A549 (cell line): ENCODE measurements around the gene POLR3C. TPM values are rescaled to one million over a fixed set of nuclear protein-coding genes. Genes with fewer than 3 reads are reported as not detected.

Experiments used
- ATAC-seq, 2 experiments: fragments of 200-7000 bp in 1 of 2; fragments of >200 bp in 1 of 2; cut with Nextera tagmentation in 1 of 2; cut with Tn5 transposase in 1 of 2; 3 replicates each; pipeline versions ENCODE4 v1.8.0 to v1.9.1; 2018 to 2020; ENCODE audit warnings: mild to moderate bottlenecking in 1 of 2, moderate library complexity in 1 of 2
- CTCF ChIA-PET: fragments of 300-600 bp; sonication (Branson Sonifier 250); formaldehyde crosslinking; extraction: SDS; loops from one replicate; lab custom pipeline; 2021; ENCODE audit warnings: antibody characterized with exemption, inconsistent platforms; lab: Yijun Ruan, JAX
- POLR2A ChIA-PET: fragments of 350-600 bp; formaldehyde crosslinking; extraction: SDS; loops from one replicate; lab custom pipeline; 2021; ENCODE audit warnings: antibody characterized with exemption, inconsistent platforms; lab: Yijun Ruan, JAX
- DNase-seq, 2 experiments: peaks; one replicate each; pipeline versions ENCODE4 v3.0.0 to v3.0.0-alpha.2; 2011 to 2016; ENCODE audit warnings: low read depth in 1 of 2, low spot score in 1 of 2
- FAIRE-seq: peaks from 2 replicates; lab custom pipeline; 2011; peaks lifted over from hg19 to GRCh38; lab: Jason Lieb, UNC
- H3K27ac ChIP-seq, 2 experiments: fragments of >200 bp; sonication (Bioruptor Twin); formaldehyde crosslinking; 3 replicates each; pipeline ENCODE4 v1.5.1; 2016 to 2017
- H3K4me1 ChIP-seq: fragments of >200 bp; sonication (Bioruptor Twin); formaldehyde crosslinking; 3 replicates; pipeline ENCODE4 v1.6.1; 2016
- H3K4me2 ChIP-seq: fragments of >200 bp; sonication (Bioruptor Twin); formaldehyde crosslinking; 3 replicates; pipeline ENCODE4 v1.6.1; 2016
- H3K4me3 ChIP-seq: fragments of >200 bp; sonication (Bioruptor Twin); formaldehyde crosslinking; 3 replicates; pipeline ENCODE4 v1.5.1; 2016
- H3K9me3 ChIP-seq: fragments of >200 bp; sonication (Bioruptor Twin); formaldehyde crosslinking; 3 replicates; pipeline ENCODE4 v1.6.1; 2016
- CEBPB ChIP-seq, 2 experiments: fragments of >200 bp in 1 of 2; sonication (Bioruptor Twin) in 1 of 2; formaldehyde crosslinking in 1 of 2; IDR thresholded peaks; 2 replicates each; pipeline ENCODE4 v1.6.1; 2012 to 2016
- CHD4 ChIP-seq: fragments of 200-600 bp; sonication (generic); IDR thresholded peaks from 2 replicates; pipeline ENCODE4 v1.6.1; 2016; ENCODE audit warnings: antibody characterized with exemption, mild to moderate bottlenecking, borderline replicate concordance
- ELK1 ChIP-seq: fragments of 150-350 bp; IDR thresholded peaks from 2 replicates; pipeline ENCODE4 v1.6.1; 2014; ENCODE audit warnings: low read depth, mild to moderate bottlenecking, low read length
- EP300 ChIP-seq, 2 experiments: fragments of >200 bp; sonication (Bioruptor Twin); formaldehyde crosslinking; IDR thresholded peaks; 2 replicates in 1 of 2; 3 replicates in 1 of 2; pipeline ENCODE4 v1.6.1; 2016 to 2017
- FOSB ChIP-seq: fragments of 250-450 bp; sonication (Bioruptor Pico); IDR thresholded peaks from 2 replicates; pipeline ENCODE4 v1.5.0; 2020; ENCODE audit warnings: mild to moderate bottlenecking, moderate library complexity
- HDAC2 ChIP-seq: fragments of 200-600 bp; sonication (generic); IDR thresholded peaks from 2 replicates; pipeline ENCODE4 v1.6.1; 2016
- HOXA7 ChIP-seq: fragments of 250-450 bp; sonication (Bioruptor Pico); IDR thresholded peaks from 2 replicates; pipeline ENCODE4 v1.5.0; 2020; ENCODE audit warnings: mild to moderate bottlenecking, moderate library complexity
- JUN ChIP-seq, 2 experiments: fragments of >200 bp; sonication (Bioruptor Twin); formaldehyde crosslinking; IDR thresholded peaks; 2 replicates in 1 of 2; 3 replicates in 1 of 2; pipeline ENCODE4 v1.6.1; 2016 to 2017
- MAFK ChIP-seq: fragments of 450-650 bp; IDR thresholded peaks from 2 replicates; pipeline ENCODE4 v1.6.1; 2014; ENCODE audit not compliant: partially characterized antibody
- NFE2L2 ChIP-seq: fragments of 150-350 bp; conservative IDR thresholded peaks from 2 replicates; pipeline ENCODE4 v1.6.1; 2014; ENCODE audit warnings: low read length
- POLR2A ChIP-seq: IDR thresholded peaks from 2 replicates; pipeline ENCODE4 v1.6.1; 2012; ENCODE audit warnings: mild to moderate bottlenecking, low read length
- POLR2AphosphoS2 ChIP-seq: conservative IDR thresholded peaks from 2 replicates; pipeline ENCODE4 v1.6.1; 2012; ENCODE audit warnings: low read length, improper control_type of control experiment, inconsistent platforms
- REST ChIP-seq: fragments of 200-600 bp; sonication (generic); IDR thresholded peaks from 2 replicates; pipeline ENCODE4 v1.6.1; 2016; ENCODE audit warnings: antibody characterized with exemption, mild to moderate bottlenecking, moderate library complexity
- SMC3 ChIP-seq: fragments of >200 bp; sonication (Bioruptor Twin); formaldehyde crosslinking; IDR thresholded peaks from 3 replicates; pipeline ENCODE4 v1.6.1; 2018; ENCODE audit warnings: inconsistent platforms
- TP53 ChIP-seq: fragments of 250-450 bp; sonication (Bioruptor Pico); IDR thresholded peaks from 2 replicates; pipeline ENCODE4 v1.5.0; 2021; ENCODE audit warnings: mild to moderate bottlenecking, moderate library complexity
- WGBS: methylation state at CpG from one replicate; pipeline ENCODE4 v1.1.6; 2017; ENCODE audit errors: missing lambda C conversion rate; 5-methylcytosine and 5-hydroxymethylcytosine counted together
- polyA plus RNA-seq, 4 experiments: library from polyadenylated mRNA; depleted of rRNA in 3 of 4; stranded (reverse); fragments of >200 nt; fragmentation: RNase III in 1 of 4; extraction: RNeasy Plus Mini Kit Qiagen cat#74134 plus additional on column Dnase treatment in 1 of 4; gene quantifications; 2 replicates in 3 of 4; 3 replicates in 1 of 4; pipeline ENCODE4 v1.2.3, GENCODE V29; 2011 to 2017
- TF ChIP-seq, protein P1 (sequence below): fragments of >200 bp; sonication (Bioruptor Twin); formaldehyde crosslinking; IDR thresholded peaks from 3 replicates; pipeline ENCODE4 v1.6.1; 2016

The POLR3C gene
- polyA plus RNA-seq, 2 of the 4 experiments (the other 2 are of a cell fraction) = 26.9 to 65.0 TPM

DNA sequence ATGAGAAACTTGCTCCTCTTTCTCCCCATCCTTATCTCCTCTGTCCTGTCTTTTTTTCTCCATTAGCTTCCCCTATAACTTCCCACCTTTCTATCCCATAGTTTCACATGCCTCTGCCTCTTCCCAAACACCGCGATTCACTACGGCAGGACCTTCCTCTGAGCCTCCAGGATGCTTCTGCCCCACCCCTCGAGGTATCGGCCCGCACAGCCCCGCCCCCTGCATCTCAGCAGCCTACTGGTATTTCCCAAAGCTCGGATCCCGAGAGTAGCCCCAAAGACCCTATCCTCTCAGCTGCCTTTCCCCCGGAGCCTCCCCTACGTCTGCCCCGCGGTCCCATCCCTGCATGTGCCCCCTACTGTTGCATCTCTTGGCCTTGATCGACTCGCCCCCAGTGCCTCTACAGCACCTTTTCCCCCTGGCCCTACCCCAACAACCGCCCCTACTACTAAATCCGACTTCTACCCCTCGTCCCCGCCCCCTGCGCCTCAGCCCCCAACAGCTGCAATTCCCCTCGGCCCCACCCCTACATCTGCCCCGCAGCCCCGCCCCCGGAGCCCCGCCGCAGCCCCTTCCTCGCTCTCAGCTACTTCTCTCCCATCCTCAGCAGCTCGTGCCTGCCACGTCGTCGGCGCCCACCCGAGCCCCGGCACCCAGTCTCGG is 34.4 kb downstream of the POLR3C start:
- ATAC-seq (peak; percentile 45 to 64), FAIRE-seq (no peak), DNase-seq (peak; percentile 48 to 74)
- 1% methylated on average over 11 of the region's 35 CpGs for WGBS
- CTCF ChIA-PET = interaction anchor here (1.1 to 12.5 kb wide), 11 partner anchors 8 to 181 kb away, joined by 3 to 185 read pairs (median 13); partner anchors contain the start of genes ITGA10, NUDT17 and RBM8A
- POLR2A ChIA-PET = interaction anchor here (0.7 to 3.3 kb wide), 13 partner anchors 10 to 393 kb away, joined by 3 to 48 read pairs (median 7); partner anchors contain the start of genes ANKRD34A, ANKRD35, LIX1L and NUDT17
- TF ChIP-seq HDAC2 = no peak
- TF ChIP-seq TP53 (CRISPR knock-in tag) = no peak
- TF ChIP-seq HOXA7 = no peak
- TF ChIP-seq CHD4 = no peak
- no peak for TF ChIP-seq ELK1
- no peak for TF ChIP-seq CEBPB (IDR thresholded peaks at IDR 0.05)
- TF ChIP-seq FOSB (CRISPR knock-in tag) = no peak
- TF ChIP-seq MAFK = no peak
- no peak for TF ChIP-seq POLR2AphosphoS2
- TF ChIP-seq NFE2L2 = no peak
- Histone ChIP-seq H3K4me3 (peak overlapping the region; percentile 53), H3K27ac (peak overlapping the region; percentile 92 to 99), H3K9me3 (no peaks in the 10 kb centered on the region), H3K4me1 (peaks cover 10% of the 10 kb centered on the region; the same call in 2 of the 3 replicates), H3K4me2 (peak overlapping the region; percentile 90)

DNA sequence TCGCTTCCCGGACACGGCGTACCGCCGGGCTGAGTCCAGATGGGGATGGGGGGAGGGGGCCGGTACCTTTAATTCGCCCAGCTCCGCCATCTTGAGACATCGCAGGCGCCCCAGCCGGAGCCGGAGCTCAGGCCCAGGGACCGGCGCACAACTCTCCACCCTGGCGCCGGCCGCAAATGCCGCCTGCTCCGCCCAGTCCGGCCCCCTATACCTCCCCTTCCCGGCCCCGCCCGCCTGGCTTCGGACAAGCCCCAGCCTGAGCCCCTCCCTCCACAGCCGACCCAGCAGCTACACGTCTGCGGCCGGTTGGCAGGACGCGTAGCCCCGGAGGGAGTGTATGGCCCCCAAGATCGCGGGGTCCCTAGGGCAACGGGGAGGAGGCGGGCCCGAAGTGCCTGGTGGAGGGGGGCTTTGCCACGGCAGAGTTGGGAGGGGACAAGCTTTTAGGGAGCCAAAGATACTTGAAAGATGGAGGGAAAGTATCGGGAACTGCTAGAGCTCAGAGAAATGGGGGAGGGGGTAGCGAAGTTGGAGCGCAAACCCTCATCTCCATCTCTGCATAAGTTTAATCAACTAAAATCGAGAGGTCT is 35.0 kb downstream of the POLR3C start, which contains the start of gene PIAS3:
PIAS3 (minus strand) TSS at position 181 of the 590 bp plus-strand sequence; CDS start at position 90, 91 bp downstream.
- Histone ChIP-seq H3K9me3 (no peaks in the 10 kb centered on the region), H3K4me3 (peak within 1 kb of the TSS; percentile 53), H3K4me1 (peaks cover 10% of the 10 kb centered on the region; the same call in 2 of the 3 replicates), H3K4me2 (peak within 1 kb of the TSS; percentile 90), H3K27ac (peak within 1 kb of the TSS; percentile 92 to 99)
- ChIA-PET POLR2A (interaction anchor here (0.7 to 3.3 kb wide), 15 partner anchors 8 to 394 kb away, joined by 3 to 48 read pairs (median 7); partner anchors contain the start of genes ANKRD34A, ANKRD35, LIX1L and NUDT17), CTCF (interaction anchor here (0.7 to 12.5 kb wide), 11 partner anchors 9 to 181 kb away, joined by 3 to 185 read pairs (median 6); partner anchors contain the start of genes ITGA10, NUDT17 and RBM8A)
- peak; percentile 92 to 93 for DNase-seq
- under 1% methylated on average over 15 of the region's 42 CpGs for WGBS
- peak; percentile 83 to 95 for ATAC-seq
- TF ChIP-seq REST (0 out of 2 replicates have a peak, but pooled peaks have one; percentile 7), SMC3 (no peak), EP300 (IDR thresholded peaks at IDR 0.05) (peak in 1 of 2 experiments; percentile 7; a peak in 1 of 5 replicates), POLR2A (peak; percentile 43), JUN (IDR thresholded peaks at IDR 0.05) (peak in 1 of 2 experiments; percentile 51; a peak in 3 of 5 replicates)
- TF ChIP-seq, protein P1, sequence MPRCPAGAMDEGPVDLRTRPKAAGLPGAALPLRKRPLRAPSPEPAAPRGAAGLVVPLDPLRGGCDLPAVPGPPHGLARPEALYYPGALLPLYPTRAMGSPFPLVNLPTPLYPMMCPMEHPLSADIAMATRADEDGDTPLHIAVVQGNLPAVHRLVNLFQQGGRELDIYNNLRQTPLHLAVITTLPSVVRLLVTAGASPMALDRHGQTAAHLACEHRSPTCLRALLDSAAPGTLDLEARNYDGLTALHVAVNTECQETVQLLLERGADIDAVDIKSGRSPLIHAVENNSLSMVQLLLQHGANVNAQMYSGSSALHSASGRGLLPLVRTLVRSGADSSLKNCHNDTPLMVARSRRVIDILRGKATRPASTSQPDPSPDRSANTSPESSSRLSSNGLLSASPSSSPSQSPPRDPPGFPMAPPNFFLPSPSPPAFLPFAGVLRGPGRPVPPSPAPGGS = 0 out of 3 replicates have a peak, but pooled peaks have one; percentile 25
- no peak for FAIRE-seq
